ENCODE results near the gene PCCA.

- TF ChIP-seq CTCF (conservative IDR thresholded peaks at IDR 0.05) (no peak), ZFX (IDR thresholded peaks at IDR 0.05) (no peak)
These were observed 89.4 kb downstream of the PCCA start for GRCh38 chr13:100178309-100178708.
